Hepatocyte (in vitro differentiated cells): ENCODE data around the gene PRSS53.

Experiments used
- EZH2 ChIP-seq: fragments of 200-600 bp; sonication (generic); IDR thresholded peaks from 2 replicates; pipeline ENCODE4 v1.6.1; 2016; ENCODE audit warnings: antibody characterized with exemption, mild to moderate bottlenecking, borderline replicate concordance
- EZH2phosphoT487 ChIP-seq: fragments of 200-600 bp; sonication (generic); IDR thresholded peaks from one replicate; pipeline ENCODE4 v1.6.1; 2018; ENCODE audit warnings: antibody characterized with exemption, mild to moderate bottlenecking, low read depth, moderate library complexity; ENCODE audit not compliant: unreplicated experiment, severe bottlenecking
- TF ChIP-seq, protein P1 (sequence below): fragments of 200-600 bp; sonication (generic); IDR thresholded peaks from 2 replicates; pipeline ENCODE4 v1.5.1; 2016; ENCODE audit warnings: antibody characterized with exemption, mild to moderate bottlenecking; ENCODE audit not compliant: poor library complexity

GRCh38 chr16:31113121-31114120 is 24.7 kb upstream of the PRSS53 start:
- TF ChIP-seq, protein P1, sequence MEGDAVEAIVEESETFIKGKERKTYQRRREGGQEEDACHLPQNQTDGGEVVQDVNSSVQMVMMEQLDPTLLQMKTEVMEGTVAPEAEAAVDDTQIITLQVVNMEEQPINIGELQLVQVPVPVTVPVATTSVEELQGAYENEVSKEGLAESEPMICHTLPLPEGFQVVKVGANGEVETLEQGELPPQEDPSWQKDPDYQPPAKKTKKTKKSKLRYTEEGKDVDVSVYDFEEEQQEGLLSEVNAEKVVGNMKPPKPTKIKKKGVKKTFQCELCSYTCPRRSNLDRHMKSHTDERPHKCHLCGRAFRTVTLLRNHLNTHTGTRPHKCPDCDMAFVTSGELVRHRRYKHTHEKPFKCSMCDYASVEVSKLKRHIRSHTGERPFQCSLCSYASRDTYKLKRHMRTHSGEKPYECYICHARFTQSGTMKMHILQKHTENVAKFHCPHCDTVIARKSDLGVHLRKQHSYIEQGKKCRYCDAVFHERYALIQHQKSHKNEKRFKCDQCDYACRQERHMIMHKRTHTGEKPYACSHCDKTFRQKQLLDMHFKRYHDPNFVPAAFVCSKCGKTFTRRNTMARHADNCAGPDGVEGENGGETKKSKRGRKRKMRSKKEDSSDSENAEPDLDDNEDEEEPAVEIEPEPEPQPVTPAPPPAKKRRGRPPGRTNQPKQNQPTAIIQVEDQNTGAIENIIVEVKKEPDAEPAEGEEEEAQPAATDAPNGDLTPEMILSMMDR, result no peak
- TF ChIP-seq EZH2phosphoT487 (no peak), EZH2 (no peak)
